Fibroblast of lung (primary cell): ENCODE data around the gene NEK6.

ENCODE experiments used
- EZH2 ChIP-seq: IDR thresholded peaks from 2 replicates; pipeline ENCODE4 v1.5.1; 2012; ENCODE audit warnings: low read length, control low read depth, mild to moderate bottlenecking; ENCODE audit errors: missing control alignments
- TF ChIP-seq, protein P1 (sequence below), 2 donors: IDR thresholded peaks in 1 of 2; conservative IDR thresholded peaks in 1 of 2; 1 replicate in 1 of 2; 2 replicates in 1 of 2; pipeline ENCODE4 v1.5.1; 2011 to 2012; ENCODE audit warnings: low read length in 2 of 2, control low read depth in 1 of 2, inconsistent platforms in 1 of 2, low read depth in 1 of 2, mild to moderate bottlenecking in 1 of 2

DNA sequence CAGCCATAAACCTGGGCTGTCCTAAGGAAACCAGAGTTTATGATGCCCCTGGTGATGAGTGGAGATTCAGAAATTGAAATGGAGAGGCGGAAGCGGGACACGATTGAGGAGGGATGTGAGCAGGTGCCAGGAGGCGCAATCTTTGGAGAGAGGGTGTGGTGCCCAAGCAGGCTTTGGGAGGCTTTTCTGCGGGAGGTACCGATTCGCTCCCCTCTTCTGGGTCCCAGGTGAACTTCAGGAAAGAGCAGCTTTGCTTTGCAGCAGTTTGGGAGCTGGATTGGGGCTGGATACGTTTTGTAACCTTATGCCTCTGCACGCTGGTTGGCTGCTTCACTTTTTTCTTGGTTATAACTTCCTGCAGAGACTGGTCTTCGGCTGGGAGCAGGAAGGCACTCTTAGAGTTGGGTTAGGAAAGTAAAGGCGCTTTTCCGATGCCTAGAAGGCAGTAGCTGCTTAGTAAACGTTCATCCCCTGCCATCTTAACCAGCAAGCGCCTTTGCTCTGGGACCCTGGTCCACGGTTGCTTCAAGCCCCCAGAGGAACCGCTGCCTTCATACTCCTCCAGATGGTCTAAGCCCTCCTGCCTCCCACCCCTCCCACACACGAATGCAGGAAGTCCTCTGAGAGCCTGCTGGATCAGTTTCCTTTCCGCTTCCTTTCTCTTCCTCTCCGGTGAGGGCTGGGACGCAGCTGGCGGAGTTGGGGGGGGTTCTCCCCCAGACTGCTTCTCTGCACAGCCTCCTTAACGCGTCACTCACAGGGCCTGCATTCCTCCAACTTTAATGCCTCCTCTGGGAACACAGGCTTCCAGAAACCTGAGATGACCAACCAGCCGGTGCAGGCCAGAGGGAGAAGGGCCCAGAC lies 15.2 kb upstream of the NEK6 start:
- TF ChIP-seq, protein P1, sequence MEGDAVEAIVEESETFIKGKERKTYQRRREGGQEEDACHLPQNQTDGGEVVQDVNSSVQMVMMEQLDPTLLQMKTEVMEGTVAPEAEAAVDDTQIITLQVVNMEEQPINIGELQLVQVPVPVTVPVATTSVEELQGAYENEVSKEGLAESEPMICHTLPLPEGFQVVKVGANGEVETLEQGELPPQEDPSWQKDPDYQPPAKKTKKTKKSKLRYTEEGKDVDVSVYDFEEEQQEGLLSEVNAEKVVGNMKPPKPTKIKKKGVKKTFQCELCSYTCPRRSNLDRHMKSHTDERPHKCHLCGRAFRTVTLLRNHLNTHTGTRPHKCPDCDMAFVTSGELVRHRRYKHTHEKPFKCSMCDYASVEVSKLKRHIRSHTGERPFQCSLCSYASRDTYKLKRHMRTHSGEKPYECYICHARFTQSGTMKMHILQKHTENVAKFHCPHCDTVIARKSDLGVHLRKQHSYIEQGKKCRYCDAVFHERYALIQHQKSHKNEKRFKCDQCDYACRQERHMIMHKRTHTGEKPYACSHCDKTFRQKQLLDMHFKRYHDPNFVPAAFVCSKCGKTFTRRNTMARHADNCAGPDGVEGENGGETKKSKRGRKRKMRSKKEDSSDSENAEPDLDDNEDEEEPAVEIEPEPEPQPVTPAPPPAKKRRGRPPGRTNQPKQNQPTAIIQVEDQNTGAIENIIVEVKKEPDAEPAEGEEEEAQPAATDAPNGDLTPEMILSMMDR (conservative IDR thresholded peaks at IDR 0.05 in 1 of 2, IDR thresholded peaks at IDR 0.05 in 1 of 2; ENCODE audit: low read depth in 1 of 2, low read length in 2 of 2) = no peak
- no peak for TF ChIP-seq EZH2
